ENCODE data around the gene CXCR4.

The CXCR4 gene

GRCh38 chr2:136117909-136118818 lies at the start of gene CXCR4:
Gene CXCR4, minus strand, starts transcription at chr2:136118149. Its CDS starts 89 bp downstream, at chr2:136118060.
- no peak for TF ChIP-seq SNAI2 (CRISPR knock-in tag; IDR thresholded peaks at IDR 0.05)
- TF ChIP-seq RARB (CRISPR knock-in tag; IDR thresholded peaks at IDR 0.05), result no peak
- TF ChIP-seq CSRNP3 (CRISPR knock-in tag; IDR thresholded peaks at IDR 0.05), result no peak
- no peak for TF ChIP-seq PPARA (CRISPR knock-in tag; IDR thresholded peaks at IDR 0.05; ENCODE audit: borderline replicate concordance)
- no peak for TF ChIP-seq BACH2 (CRISPR knock-in tag; IDR thresholded peaks at IDR 0.05; ENCODE audit: borderline replicate concordance)
- no peak for TF ChIP-seq POU6F1 (CRISPR knock-in tag; IDR thresholded peaks at IDR 0.05; ENCODE audit: borderline replicate concordance, low read depth)
- TF ChIP-seq CREB5 (CRISPR knock-in tag; IDR thresholded peaks at IDR 0.05; ENCODE audit: low read depth), result no peak
- no peak for TF ChIP-seq OSR1 (CRISPR knock-in tag; IDR thresholded peaks at IDR 0.05)
- no peak for TF ChIP-seq GLIS3 (CRISPR knock-in tag; IDR thresholded peaks at IDR 0.05)
- TF ChIP-seq ZNF70 (CRISPR knock-in tag; IDR thresholded peaks at IDR 0.05), result no peak
- TF ChIP-seq ESRRG (CRISPR knock-in tag; IDR thresholded peaks at IDR 0.05), result no peak
- TF ChIP-seq ZFP3 (CRISPR knock-in tag; IDR thresholded peaks at IDR 0.05), result no peak
- no peak for TF ChIP-seq PATZ1 (CRISPR knock-in tag; IDR thresholded peaks at IDR 0.05; ENCODE audit: borderline replicate concordance)
- TF ChIP-seq ZC3H10 (CRISPR knock-in tag; IDR thresholded peaks at IDR 0.05), result no peak
- TF ChIP-seq TCF4 (CRISPR knock-in tag; IDR thresholded peaks at IDR 0.05; ENCODE audit: borderline replicate concordance), result no peak
- TF ChIP-seq ZFP30 (CRISPR knock-in tag; IDR thresholded peaks at IDR 0.05), result no peak
- no peak for TF ChIP-seq ISL1 (CRISPR knock-in tag; IDR thresholded peaks at IDR 0.05)
- no peak for TF ChIP-seq TOX (CRISPR knock-in tag; IDR thresholded peaks at IDR 0.05; ENCODE audit: borderline replicate concordance)
- TF ChIP-seq ZNF565 (CRISPR knock-in tag; conservative IDR thresholded peaks at IDR 0.05; ENCODE audit: low read depth), result no peak
- ATAC-seq, result peak; percentile 61

- ATAC-seq, result no peak
Measured at GRCh38 chr2:136164280-136164776, 46.4 kb upstream of the CXCR4 start.

More at GRCh38 chr2:136164280-136164776, 46.4 kb upstream of the CXCR4 start:
- TF ChIP-seq TSHZ2 (CRISPR knock-in tag; IDR thresholded peaks at IDR 0.05) (no peak), PPARA (CRISPR knock-in tag; IDR thresholded peaks at IDR 0.05; ENCODE audit: borderline replicate concordance) (no peak), TCF4 (CRISPR knock-in tag; IDR thresholded peaks at IDR 0.05; ENCODE audit: borderline replicate concordance) (no peak), CSDC2 (CRISPR knock-in tag; IDR thresholded peaks at IDR 0.05) (no peak), ZFP3 (CRISPR knock-in tag; IDR thresholded peaks at IDR 0.05) (no peak), ZFP30 (CRISPR knock-in tag; IDR thresholded peaks at IDR 0.05) (no peak), ISL1 (CRISPR knock-in tag; IDR thresholded peaks at IDR 0.05) (no peak)

Measured in SK-N-SH treated with all-trans-retinoic acid at 6 μM for 48 hours (cell line).